ENCODE results near the gene GPR173.
A peak's percentile ranks its signal among the peaks of the same experiment; 100 is the strongest.

The GPR173 gene

GRCh38 chrX:53071604-53072417, 23.2 kb downstream of the GPR173 start:
- peak; percentile 62 for DNase-seq

GRCh38 chrX:53072418-53073114, 24.0 kb downstream of the GPR173 start:
- no peak for DNase-seq

GRCh38 chrX:53073115-53073586, 24.6 kb downstream of the GPR173 start:
- no peak for DNase-seq

GRCh38 chrX:53075011-53075410, 26.4 kb downstream of the GPR173 start:
- DNase-seq = no peak

- DNase-seq = no peak
Measured at GRCh38 chrX:53076671-53077070, 28.1 kb downstream of the GPR173 start.

- DNase-seq = no peak
Measured at GRCh38 chrX:53077207-53078197, 28.9 kb downstream of the GPR173 start.

GRCh38 chrX:53078943-53079342, 30.4 kb downstream of the GPR173 start:
- DNase-seq = no peak

- DNase-seq = peak; percentile 36
Measured at GRCh38 chrX:53080628-53081580, 32.3 kb downstream of the GPR173 start.

GRCh38 chrX:53081925-53082772, 33.6 kb downstream of the GPR173 start, which contains the start of gene TSPYL2:
TSPYL2 (plus strand) TSS chrX:53082367; CDS start chrX:53082499, 132 bp downstream.
- DNase-seq = peak; percentile 93

- DNase-seq = no peak
Measured at GRCh38 chrX:53082773-53083616, 34.4 kb downstream of the GPR173 start.

GRCh38 chrX:53084043-53084570, 35.5 kb downstream of the GPR173 start:
- no peak for DNase-seq

GRCh38 chrX:53084863-53085262, 36.3 kb downstream of the GPR173 start:
- no peak for DNase-seq

GRCh38 chrX:53085661-53086229, 37.2 kb downstream of the GPR173 start:
- no peak for DNase-seq

- no peak for DNase-seq
Measured at GRCh38 chrX:53086464-53086863, 37.9 kb downstream of the GPR173 start.

GRCh38 chrX:53087388-53087831, 38.8 kb downstream of the GPR173 start:
- DNase-seq = no peak

GRCh38 chrX:53088136-53088974, 39.8 kb downstream of the GPR173 start:
- peak; percentile 79 for DNase-seq

- no peak for DNase-seq
Measured at GRCh38 chrX:53089224-53089842, 40.7 kb downstream of the GPR173 start.

All from activated CD4-positive, alpha-beta T cell treated with anti-CD3 and anti-CD28 coated beads, Interleukin-2, amount 50 U/mL, for 1 hour (primary cell).